NCI-H2196 treated with DMSO at 0.1 percent for 48 hours (cell line): Measurements from ENCODE around the gene KCTD8.
"Not testable (repeated sequence)": the region's sequence is repeated elsewhere in the genome, so short reads cannot be mapped to it uniquely, and the experiment has no call there.

Experiments used
- DNase-seq: peaks from one replicate; lab custom pipeline; 2025; ENCODE audit not compliant: unreplicated experiment; lab: John Stamatoyannopoulos, UW

Gene KCTD8

DNA sequence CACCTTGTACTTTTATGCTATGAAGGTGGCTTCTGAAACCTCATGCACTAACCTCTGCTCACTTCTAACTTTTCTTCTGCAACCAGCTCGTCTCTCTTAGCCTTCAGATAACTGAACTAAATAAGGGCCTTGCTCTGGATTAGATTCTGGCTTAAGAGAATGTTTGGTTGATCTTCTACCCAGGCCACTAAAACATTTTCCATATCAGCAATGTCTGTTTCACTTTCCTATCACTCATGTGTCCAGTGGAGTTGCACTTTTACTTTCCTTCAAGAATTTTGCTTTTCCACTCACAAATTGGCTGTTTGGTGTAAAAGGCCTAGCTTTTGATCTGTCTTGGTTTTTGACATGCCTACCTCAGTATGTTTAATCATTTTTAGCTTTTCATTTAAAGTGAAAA, 105.8 kb downstream of the KCTD8 start:
- no peak for DNase-seq

DNA sequence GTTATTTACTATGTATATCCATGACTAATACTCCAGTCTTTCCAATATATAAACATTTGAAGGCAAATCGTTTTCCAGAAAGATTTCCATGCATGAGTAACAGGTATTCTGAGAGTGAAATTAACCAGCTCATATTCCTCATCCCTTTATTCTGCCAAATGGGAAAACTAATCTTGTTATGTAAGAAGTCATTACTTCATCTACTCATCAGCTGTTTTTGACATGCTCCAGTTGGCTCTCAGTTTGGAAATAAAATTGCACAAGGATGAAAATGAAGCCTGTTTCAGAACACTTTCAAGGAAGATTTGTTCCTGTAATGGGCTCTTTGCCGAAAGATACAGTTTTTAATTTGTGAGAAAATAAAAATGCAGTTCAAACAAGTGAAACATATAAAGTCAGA, 121.9 kb downstream of the KCTD8 start:
- DNase-seq = no peak

DNA sequence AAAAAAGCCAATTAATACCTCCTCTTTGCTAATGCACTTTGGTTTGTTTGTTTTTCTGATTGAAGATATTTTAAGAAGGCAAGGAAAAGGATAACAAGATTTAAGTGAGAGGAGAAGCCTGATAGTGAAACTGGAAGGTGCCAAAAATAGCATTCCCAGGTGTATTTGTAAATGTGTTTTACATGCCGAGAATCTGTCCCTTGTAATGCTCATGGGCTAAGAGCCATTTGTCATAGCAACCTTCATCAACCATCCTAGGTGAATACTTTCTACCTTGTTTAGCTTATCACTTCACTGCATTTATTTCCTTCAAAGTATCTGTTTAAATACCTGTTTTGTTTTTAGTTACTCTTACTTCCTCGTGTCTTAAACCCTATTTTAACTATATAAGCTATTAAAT, 127.8 kb downstream of the KCTD8 start:
- no peak for DNase-seq

DNA sequence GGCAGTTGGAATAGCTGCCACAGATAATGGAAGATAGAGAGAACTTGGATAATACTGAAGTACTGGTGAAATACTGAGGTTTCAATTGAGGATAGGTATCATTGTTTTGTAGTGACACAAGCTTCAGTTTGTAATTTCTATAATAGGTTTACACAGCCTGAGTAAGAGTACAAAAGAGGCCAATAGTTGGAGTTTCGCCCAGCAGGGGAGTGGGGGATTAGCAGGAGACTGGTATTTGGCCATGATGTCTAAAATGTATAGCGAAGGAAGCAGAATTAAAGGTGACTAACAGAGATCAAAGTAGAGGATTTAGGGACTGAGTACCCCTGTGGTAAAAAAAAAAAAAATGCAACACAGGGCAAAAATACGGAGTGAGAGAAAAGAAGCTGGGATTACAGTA, 129.5 kb downstream of the KCTD8 start:
- DNase-seq = no peak

DNA sequence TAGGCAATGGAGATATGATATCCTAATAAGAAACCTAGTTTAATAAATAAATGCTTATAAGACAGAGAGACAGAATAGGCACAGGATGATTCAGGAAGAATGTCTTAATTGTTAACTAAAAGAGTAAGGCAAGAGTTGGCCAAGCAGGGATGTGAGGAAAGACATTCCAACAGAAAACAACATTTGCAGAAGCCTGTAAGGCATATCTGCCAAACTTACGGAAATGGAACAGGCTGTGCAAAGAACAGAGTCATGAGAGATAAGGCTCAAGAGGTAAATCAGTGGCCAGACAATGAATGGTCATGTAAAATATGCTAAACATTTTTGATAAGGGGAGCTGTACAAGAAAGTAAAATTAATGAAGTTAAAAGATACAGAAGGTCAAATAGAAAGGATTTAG, 134.9 kb downstream of the KCTD8 start:
- no peak for DNase-seq

DNA sequence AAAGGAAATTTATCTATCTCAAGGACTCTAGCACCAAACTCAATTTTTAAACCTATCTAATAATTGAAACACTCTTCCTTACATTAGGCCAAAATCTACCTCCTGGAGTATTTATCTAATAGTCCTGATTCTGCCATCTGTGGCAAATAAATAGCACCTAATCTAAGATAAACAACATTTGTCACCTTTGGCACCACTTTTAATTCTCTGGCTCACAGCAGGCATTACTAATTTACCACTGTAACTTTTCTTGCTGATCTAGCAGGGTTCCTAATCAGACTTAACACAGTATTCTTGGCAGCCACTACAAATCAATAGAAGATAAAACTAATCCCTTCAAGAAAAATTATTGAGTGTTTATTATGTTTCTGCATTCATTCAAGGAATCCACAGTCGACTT, 161.1 kb downstream of the KCTD8 start:
- DNase-seq = no peak

DNA sequence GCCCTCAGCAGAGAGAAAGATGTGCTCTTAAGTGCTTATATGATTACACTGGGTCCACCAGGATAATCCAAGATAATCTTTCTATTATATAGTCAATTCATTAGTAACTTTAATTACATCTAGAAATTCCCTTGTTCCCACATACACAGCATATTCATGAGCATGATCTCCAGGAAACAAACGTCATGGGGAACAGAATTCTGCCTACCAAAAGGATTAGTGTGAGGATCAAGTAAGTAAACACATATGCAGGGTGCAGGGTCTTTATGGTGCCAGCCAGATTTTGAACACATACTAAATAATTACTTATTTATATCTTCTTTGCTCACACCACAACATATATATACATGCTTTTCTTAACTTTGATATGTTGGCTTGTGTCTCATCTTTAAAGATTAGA, 169.1 kb downstream of the KCTD8 start:
- no peak for DNase-seq

DNA sequence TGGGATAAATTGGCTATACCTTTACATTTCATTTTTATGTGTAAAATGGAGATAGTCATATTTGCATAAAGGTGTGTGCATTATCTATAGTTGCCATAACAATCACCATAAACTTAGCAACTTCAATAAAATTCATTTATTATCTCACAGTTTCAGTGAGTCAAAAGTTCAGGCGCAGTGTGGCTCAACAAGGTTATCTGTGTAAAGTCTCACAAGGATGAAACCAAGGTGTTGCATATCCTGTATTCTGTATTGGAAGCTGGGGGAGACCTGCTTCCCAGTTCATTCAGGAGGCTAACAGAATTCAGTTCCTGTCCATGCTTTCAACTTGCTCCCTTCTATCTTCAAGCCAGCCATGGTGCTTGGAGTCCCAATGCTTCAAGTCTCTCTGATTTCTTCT, 169.5 kb downstream of the KCTD8 start:
- no peak for DNase-seq

DNA sequence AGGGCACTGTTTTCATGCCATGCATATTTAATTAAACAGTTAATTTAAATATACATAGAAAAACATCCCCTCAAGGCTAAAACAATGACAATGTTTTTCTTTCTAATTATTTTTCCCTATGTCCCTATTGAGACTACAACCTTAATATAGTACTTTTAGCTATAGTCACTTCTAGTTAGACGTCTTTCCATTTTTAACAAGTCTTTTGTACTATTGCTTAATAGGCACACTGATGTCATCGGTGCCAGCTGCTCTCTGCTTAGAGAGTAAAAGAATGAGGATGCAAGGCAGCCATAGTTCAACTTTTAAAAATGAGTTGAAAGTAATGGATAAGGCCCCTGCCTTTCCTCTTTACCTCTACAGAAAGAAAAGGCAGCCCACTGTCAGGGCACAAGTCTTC, 191.1 kb downstream of the KCTD8 start:
- DNase-seq = no peak

DNA sequence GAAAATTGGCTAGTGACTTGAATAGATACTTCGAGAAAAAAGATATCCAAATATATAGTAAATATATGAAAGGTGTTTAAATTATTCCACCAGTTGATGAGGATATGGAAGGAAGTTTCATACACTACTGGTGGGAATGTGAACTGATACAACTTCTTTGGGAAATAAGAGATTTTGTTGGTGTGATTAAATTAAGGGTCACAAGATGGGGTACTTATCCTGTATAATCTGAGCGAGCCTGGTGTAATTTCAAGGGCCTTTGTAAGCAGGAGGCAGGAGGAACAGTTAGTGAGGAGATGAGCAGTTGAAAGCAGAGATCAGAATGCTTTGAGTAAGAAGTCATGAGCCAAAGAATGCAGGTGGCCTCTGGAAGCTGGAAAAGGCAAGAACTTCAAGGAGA, 192.2 kb downstream of the KCTD8 start:
- DNase-seq = no peak

DNA sequence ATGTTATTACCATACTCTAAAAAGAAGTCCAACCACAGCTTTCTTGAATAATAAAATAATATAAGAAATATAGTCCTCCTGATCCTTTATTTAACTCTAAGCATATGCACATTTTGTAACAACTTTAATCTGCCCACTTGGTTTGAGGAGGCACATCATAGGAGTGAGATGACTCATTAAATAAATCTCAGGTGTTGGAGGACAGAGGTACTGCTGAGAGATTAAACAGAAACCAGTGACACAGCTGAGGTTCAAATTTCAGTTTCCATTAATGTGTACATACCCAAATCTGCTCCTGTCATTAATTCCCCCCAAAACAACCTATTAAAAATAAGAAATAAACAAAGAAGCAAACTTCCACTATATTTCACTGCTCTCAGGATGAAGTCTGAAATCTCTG, 211.0 kb downstream of the KCTD8 start:
- DNase-seq = no peak

DNA sequence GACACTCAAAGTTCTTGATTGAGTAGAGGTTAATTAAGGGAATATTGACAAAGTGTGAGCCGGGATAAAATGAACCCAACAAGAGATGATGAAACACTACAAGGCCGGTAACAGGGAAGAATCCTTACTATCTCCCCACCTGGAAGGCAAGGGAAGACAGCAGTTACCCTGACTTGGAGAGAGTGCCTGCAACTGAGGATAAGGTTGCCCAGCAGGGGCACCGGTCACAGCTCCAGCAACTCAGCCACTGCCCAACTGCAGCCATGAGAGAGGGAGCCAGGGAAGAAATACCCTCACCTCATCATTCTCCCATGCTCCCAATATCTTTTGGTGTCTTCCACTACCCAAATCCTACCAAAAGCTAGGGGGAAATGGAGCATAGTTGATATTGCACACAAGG, 212.7 kb downstream of the KCTD8 start:
- no peak for DNase-seq

DNA sequence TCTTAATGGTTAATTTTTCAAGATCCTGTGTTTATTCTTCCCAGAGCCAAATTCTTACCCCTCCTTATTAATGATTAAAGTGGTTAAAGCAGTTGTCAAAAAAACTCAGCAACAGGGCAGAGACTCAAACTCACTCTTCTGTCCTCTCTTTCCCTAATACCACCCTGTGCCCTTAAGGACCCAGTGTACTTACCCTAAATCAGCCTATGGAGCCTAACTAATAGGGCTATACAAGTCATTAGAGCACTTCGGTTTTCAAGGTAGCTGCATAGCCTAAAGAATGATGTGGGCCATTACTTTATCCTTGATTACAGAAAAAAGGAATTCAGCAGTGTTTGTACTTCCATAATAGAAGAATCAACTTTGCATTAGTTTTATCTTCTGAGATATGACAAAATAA, 216.3 kb downstream of the KCTD8 start:
- no peak for DNase-seq

DNA sequence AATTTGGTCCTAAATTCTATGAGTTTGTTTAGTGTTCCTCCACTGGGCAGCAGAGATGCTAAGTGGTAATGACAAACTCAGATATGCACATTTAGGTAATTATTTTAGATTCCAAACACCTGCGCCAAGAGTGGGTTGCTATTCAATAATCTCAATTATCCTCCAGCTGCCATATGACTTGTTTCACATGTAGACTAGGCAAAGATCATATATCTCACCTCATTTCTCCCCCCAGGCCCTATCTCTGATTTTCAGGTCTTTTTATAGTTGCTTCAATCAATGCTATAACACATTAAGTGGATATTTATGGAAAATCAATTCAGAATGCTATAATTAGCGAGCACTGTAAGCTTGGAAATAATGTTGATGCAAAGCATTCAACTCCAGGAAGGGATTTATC, 217.6 kb downstream of the KCTD8 start:
- DNase-seq = no peak

DNA sequence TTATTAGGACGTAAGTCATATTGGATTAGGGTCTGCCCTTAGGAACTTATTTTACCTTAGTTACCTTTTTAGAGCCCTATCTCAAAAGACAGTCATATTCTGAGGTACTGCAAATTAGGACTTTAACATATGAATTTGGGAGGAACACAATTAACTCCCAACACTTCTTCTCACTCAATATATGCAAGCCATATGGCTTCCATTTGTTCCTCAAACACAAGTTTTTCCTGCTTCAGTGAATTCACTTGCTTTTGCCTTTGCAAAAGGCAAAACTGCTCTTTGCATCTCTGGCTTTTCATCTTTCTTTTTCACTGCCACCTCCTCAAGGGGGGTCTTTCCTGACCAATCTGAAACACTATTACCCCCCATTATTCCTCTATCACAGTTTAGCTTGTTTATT, 220.3 kb downstream of the KCTD8 start:
- DNase-seq = no peak

DNA sequence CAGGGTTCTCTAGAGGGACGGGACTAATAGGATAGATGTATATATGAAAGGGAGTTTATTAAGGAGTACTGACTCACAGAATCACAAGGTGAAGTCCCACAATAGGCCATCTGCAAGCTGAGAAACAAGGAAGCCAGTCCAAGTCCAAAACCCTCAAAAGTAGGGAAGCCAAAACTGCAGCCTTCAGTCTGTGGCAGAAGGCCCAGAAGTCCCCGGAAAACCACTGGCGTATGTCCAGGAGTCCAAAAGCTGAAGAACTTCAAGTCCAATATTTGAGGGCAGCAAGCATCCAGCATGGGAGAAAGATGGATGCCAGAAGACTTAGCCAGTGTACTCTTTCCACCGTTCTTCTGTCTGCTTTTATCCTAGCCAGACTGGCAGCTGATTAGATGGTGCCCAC, 227.2 kb downstream of the KCTD8 start:
- DNase-seq = no peak

DNA sequence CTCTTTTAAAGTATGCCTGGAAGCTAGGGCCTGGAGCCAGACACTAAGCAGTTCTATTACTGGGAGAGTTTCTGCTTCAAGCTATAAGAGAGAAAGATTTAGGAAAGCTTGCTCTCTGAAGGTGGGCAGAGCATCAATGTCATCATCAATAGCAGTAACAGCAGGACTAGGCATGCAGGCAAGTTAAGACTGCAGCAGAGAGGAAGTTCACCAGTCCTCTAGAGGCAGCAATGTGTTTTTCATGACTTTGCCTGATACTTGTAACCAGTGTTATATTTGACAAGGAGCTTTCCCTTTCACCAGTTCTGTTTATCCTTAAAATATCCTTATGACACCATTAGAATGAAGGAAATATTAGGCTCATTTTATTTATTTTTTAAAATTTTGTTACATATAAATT, 237.9 kb downstream of the KCTD8 start:
- DNase-seq = no peak

DNA sequence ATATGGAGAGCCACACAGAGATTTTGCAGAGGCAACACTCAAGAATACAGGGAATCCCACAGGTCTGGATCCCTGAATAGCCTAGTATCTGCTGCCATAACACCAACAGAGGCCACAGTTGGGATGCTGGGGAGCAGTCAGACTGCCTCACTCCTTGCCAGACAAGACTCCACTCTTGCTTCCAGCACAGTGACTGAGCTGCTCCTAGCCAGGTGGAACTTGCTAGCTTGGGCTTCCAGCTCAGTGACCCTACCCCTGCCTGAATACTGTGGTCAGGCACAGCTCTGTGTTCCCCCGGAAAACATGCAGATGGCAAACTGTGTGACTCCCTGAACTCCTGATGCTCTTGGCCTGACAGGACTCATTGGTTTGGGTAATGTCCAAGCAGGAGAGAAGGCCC, 251.8 kb downstream of the KCTD8 start:
- DNase-seq = no peak

DNA sequence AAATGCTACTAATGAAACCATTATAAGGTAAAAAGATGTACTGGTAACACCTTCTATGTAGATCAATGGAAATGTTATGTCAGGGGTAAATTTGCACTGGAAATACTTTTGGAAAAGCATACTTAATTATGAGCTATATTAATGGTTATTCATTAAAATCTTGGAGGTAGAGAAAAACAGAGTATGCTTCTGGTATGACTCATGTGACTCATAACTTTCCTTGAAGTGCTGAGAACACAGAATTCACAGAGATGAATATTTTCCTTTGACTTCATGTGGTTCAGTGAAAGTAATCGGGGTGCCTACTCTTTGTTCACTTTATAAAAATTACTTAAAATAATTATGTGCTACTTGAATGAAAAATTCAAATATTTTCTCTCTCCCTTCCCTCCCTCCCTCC, 254.2 kb downstream of the KCTD8 start:
- DNase-seq = no peak

DNA sequence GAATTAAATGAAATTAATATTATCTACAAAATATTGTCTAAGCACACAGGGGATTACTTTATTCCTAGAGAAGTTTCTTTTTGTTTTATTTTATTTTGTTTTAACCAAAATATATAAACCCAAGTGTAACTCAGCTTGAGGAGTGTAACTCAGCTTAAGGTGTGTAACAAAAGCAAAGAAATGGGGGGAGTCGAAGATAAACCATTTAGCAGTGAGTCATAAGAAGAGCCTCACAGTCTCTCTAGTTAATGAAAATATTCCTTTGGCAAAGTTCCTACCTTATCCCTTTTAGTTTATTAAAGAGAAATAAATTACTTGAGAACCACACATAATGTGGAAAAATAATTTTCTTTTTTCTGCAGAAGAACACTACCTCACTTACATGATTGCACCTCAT, 261.8 kb downstream of the KCTD8 start:
- no peak for DNase-seq

DNA sequence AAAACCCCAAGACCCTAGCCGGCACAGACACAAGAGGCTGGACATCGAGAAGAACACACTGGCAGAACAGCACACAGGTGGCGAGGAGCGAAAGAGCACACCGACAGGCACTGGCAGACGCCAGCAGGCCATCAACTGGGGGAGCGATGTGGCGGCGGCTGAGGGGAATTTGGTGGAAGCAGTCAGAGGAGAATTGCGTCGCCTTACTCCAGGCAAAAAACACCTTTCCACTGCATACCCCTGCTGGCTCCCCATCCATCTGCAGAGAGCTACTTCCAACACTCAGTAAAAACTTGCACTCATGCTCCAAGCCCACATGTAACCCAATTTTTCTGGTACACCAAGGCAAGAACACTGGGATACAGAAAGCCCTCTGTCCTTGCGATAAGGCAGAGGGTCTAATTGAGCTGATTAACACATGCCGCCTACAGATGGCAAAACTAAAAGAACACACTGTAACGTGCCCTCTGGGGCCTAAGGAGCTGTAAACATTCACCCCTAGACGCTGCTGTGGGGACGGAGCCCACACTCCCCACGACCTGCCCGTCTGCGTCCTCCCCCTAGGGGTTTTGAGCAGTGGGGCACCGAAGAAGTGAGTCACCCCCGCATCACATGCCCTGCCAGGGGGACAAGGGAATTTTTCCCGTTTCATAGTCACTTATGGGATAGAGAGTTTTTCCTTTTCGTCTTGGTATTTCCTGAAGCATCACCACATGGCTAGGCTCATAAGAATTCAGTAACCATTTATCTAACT, 262.3 kb downstream of the KCTD8 start:
- no peak for DNase-seq

DNA sequence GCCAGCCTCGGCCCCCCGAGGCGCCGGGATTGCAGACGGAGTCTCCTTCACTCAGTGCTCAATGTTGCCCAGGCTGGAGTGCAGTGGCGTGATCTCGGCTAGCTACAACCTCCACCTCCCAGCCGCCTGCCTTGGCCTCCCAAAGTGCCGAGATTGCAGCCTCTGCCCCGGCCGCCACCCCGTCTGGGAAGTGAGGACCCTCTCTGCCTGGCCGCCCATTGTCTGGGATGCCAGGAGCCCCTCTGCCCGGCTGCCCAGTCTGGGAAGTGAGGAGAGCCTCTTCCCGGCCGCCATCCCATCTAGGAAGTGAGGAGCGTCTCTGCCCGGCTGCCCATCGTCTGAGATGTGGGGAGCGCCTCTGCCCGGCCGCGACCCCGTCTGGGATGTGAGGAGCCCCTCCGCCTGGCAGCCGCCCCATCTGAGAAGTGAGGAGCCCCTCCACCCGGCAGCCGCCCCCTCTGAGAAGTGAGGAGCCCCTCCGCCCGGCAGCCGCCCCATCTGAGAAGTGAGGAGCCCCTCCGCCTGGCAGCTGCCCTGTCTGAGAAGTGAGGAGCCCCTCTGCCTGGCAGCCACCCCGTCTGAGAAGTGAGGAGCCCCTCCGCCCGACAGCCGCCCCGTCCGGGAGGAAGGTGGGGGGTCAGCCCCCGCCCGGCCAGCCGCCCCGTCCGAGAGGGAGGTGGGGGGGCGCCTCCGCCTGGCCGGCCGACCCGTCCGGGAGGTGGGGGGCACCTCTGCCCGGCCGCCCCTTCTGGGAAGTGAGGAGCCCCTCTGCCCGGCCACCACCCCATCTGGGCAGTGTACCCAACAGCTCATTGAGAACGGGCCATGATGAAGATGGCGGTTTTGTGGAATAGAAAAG, 266.9 kb downstream of the KCTD8 start:
- DNase-seq = not testable (repeated sequence)

DNA sequence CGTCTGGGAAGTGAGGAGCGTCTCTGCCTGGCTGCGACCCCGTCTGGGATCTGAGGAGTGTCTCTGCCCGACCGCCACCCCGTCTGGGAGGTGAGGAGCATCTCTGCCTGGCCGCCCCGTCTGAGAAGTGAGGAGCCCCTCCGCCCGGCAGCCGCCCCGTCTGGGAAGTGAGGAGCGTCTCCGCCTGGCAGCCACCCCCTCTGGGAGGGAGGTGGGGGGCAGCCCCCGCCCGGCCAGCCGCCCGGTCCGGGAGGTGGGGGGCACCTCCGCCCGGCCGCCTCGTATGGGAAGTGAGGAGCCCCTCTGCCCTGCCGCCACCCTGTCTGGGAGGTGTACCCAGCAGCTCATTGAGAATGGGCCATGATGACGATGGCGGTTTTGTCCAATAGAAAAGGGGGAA, 280.8 kb downstream of the KCTD8 start:
- not testable (repeated sequence) for DNase-seq
